Measurements from ENCODE around the gene SCP2.

Gene SCP2

GRCh38 chr1:53026254-53026653 is 99.2 kb downstream of the SCP2 start:
- Histone ChIP-seq H3K9me3 (ENCODE audit: insufficient read depth, low read depth, low read length) (no peaks in the 10 kb centered on the region), H3F3A (ENCODE audit: low read depth) (no peaks in the 10 kb centered on the region), H4K20me1 (ENCODE audit: insufficient read depth, low read length, poor library complexity, severe bottlenecking) (no peaks in the 10 kb centered on the region), H3K9ac (ENCODE audit: low read depth, low read length, poor library complexity, severe bottlenecking) (no peak overlapping the region), H3K4me1 (ENCODE audit: insufficient read depth, low read length, poor library complexity, severe bottlenecking) (peaks cover 8% of the 10 kb centered on the region), H3K36me3 (ENCODE audit: insufficient read depth, low read length) (peaks cover 13% of the 10 kb centered on the region; the same call in 1 of the 2 replicates), H3K9me2 (replicated peaks; ENCODE audit: low read depth, low read length) (no peaks in the 10 kb centered on the region), H3K79me2 (ENCODE audit: insufficient read depth, low read length) (peaks cover 24% of the 10 kb centered on the region), H2AFZ (ENCODE audit: low read length) (no peak overlapping the region), H3K4me3 (ENCODE audit: low read length, poor library complexity, severe bottlenecking) (no peak overlapping the region), H3K27me3 (ENCODE audit: insufficient read depth, low read length, poor library complexity, severe bottlenecking) (no peaks in the 10 kb centered on the region), H3K4me2 (ENCODE audit: low read depth, low read length, poor library complexity, severe bottlenecking) (no peak overlapping the region)
- TF ChIP-seq EZH2phosphoT487 (IDR thresholded peaks at IDR 0.05; ENCODE audit: borderline replicate concordance) (no peak), CTCF (conservative IDR thresholded peaks at IDR 0.05; ENCODE audit: low read length) (no peak)

GRCh38 chr1:53031732-53032131 is 104.7 kb downstream of the SCP2 start:
- Histone ChIP-seq H3K4me3 (ENCODE audit: low read length, poor library complexity, severe bottlenecking) (no peak overlapping the region), H3K4me2 (ENCODE audit: low read depth, low read length, poor library complexity, severe bottlenecking) (no peak overlapping the region), H3K9ac (ENCODE audit: low read depth, low read length, poor library complexity, severe bottlenecking) (no peak overlapping the region), H3K9me3 (ENCODE audit: insufficient read depth, low read depth, low read length) (no peaks in the 10 kb centered on the region), H3K9me2 (replicated peaks; ENCODE audit: low read depth, low read length) (no peaks in the 10 kb centered on the region), H4K20me1 (ENCODE audit: insufficient read depth, low read length, poor library complexity, severe bottlenecking) (no peaks in the 10 kb centered on the region), H3K27me3 (ENCODE audit: insufficient read depth, low read length, poor library complexity, severe bottlenecking) (no peaks in the 10 kb centered on the region), H3F3A (ENCODE audit: low read depth) (no peaks in the 10 kb centered on the region), H3K36me3 (ENCODE audit: insufficient read depth, low read length) (peaks cover 24% of the 10 kb centered on the region; the same call in 1 of the 2 replicates), H2AFZ (ENCODE audit: low read length) (no peak overlapping the region), H3K4me1 (ENCODE audit: insufficient read depth, low read length, poor library complexity, severe bottlenecking) (no peaks in the 10 kb centered on the region), H3K79me2 (ENCODE audit: insufficient read depth, low read length) (no peaks in the 10 kb centered on the region; the same call in 1 of the 2 replicates)
- TF ChIP-seq EZH2phosphoT487 (IDR thresholded peaks at IDR 0.05; ENCODE audit: borderline replicate concordance) (no peak), CTCF (conservative IDR thresholded peaks at IDR 0.05; ENCODE audit: low read length) (no peak)

GRCh38 chr1:53037159-53037558 is 110.1 kb downstream of the SCP2 start:
- Histone ChIP-seq H3K4me3 (ENCODE audit: low read length, poor library complexity, severe bottlenecking) (no peak overlapping the region), H3K9me2 (replicated peaks; ENCODE audit: low read depth, low read length) (no peaks in the 10 kb centered on the region), H3K9me3 (ENCODE audit: insufficient read depth, low read depth, low read length) (no peaks in the 10 kb centered on the region), H4K20me1 (ENCODE audit: insufficient read depth, low read length, poor library complexity, severe bottlenecking) (no peaks in the 10 kb centered on the region), H3K36me3 (ENCODE audit: insufficient read depth, low read length) (peaks cover 30% of the 10 kb centered on the region), H2AFZ (ENCODE audit: low read length) (no peak overlapping the region), H3K27me3 (ENCODE audit: insufficient read depth, low read length, poor library complexity, severe bottlenecking) (no peaks in the 10 kb centered on the region), H3K79me2 (ENCODE audit: insufficient read depth, low read length) (no peaks in the 10 kb centered on the region), H3F3A (ENCODE audit: low read depth) (no peaks in the 10 kb centered on the region), H3K4me2 (ENCODE audit: low read depth, low read length, poor library complexity, severe bottlenecking) (no peak overlapping the region), H3K4me1 (ENCODE audit: insufficient read depth, low read length, poor library complexity, severe bottlenecking) (no peaks in the 10 kb centered on the region), H3K9ac (ENCODE audit: low read depth, low read length, poor library complexity, severe bottlenecking) (no peak overlapping the region)
- no peak for TF ChIP-seq EZH2phosphoT487 (IDR thresholded peaks at IDR 0.05; ENCODE audit: borderline replicate concordance)
- TF ChIP-seq CTCF (conservative IDR thresholded peaks at IDR 0.05; ENCODE audit: low read length): no peak

All from Loucy (cell line).